ENCODE measurements around the gene EXOC5.

The EXOC5 gene

GRCh38 chr14:57268161-57269069 lies at the start of gene EXOC5, which contains the start of gene AP5M1:
Gene EXOC5 (minus strand): TSS chr14:57268905. CDS start chr14:57268648, 257 bp downstream.
Gene AP5M1 (plus strand): TSS chr14:57268971. CDS start chr14:57269315, 344 bp downstream.
- TF ChIP-seq CTCF (conservative IDR thresholded peaks at IDR 0.05) = no peak; the same call in 1 of the 2 replicates
- H3K27ac ChIP-seq = peak within 1 kb of the TSS; percentile 91

GRCh38 chr14:57317248-57317833 lies 48.6 kb upstream of the EXOC5 start:
- H3K27ac ChIP-seq = no peak overlapping the region
- peak; percentile 85 for TF ChIP-seq CTCF (conservative IDR thresholded peaks at IDR 0.05)

GRCh38 chr14:57314396-57315089 lies 45.8 kb upstream of the EXOC5 start:
- no peak for TF ChIP-seq CTCF (conservative IDR thresholded peaks at IDR 0.05)
- H3K27ac ChIP-seq = no peak overlapping the region

- no peak for TF ChIP-seq CTCF (conservative IDR thresholded peaks at IDR 0.05)
- H3K27ac ChIP-seq = no peak overlapping the region
These were observed 34.2 kb upstream of the EXOC5 start for GRCh38 chr14:57302883-57303282.

GRCh38 chr14:57299511-57299910 lies 30.8 kb upstream of the EXOC5 start:
- no peak for TF ChIP-seq CTCF (conservative IDR thresholded peaks at IDR 0.05)
- H3K27ac ChIP-seq = no peak overlapping the region

- peak overlapping the region; percentile 7; the same call in 1 of the 2 replicates for H3K27ac ChIP-seq
- TF ChIP-seq CTCF (conservative IDR thresholded peaks at IDR 0.05) = no peak
These were observed 29.1 kb upstream of the EXOC5 start for GRCh38 chr14:57297852-57298251.

- no peak for TF ChIP-seq CTCF (conservative IDR thresholded peaks at IDR 0.05)
- no peak overlapping the region for H3K27ac ChIP-seq
These were observed 26.5 kb upstream of the EXOC5 start for GRCh38 chr14:57295239-57295638.

Measured in VCaP (cell line).